ENCODE data around the gene GRN. TPM values are rescaled to one million over a fixed set of nuclear protein-coding genes. Genes with fewer than 3 reads are reported as not detected.

The GRN gene
- total RNA-seq, 6 donors from 2014 or later, result 439 to 1,887 (median 1,220) TPM

GRCh38 chr17:44359006-44359405 is 13.9 kb downstream of the GRN start:
- Histone ChIP-seq H3K9me3 (no peaks in the 10 kb centered on the region), H3K27ac (no peak overlapping the region), H3K27me3 (peaks cover 0 to 9% (median 3%) of the 10 kb centered on the region in 4 donors), H3K36me3 (no peaks in the 10 kb centered on the region), H3K4me3 (no peak overlapping the region), H3K4me1 (peaks cover 11 to 30% (median 18%) of the 10 kb centered on the region in 4 donors)
- TF ChIP-seq POLR2A (IDR thresholded peaks at IDR 0.05) (no peak), EP300 (IDR thresholded peaks at IDR 0.05) (no peak), CTCF (IDR thresholded peaks at IDR 0.05) (no peak), POLR2AphosphoS5 (IDR thresholded peaks at IDR 0.05) (no peak)
- DNase-seq (no peak), ATAC-seq (ENCODE audit: low FRiP score in 2 of 2) (no peak)
- 67 to 77% methylated on average over 6 of the region's 6 CpGs for WGBS, 2 donors

DNA sequence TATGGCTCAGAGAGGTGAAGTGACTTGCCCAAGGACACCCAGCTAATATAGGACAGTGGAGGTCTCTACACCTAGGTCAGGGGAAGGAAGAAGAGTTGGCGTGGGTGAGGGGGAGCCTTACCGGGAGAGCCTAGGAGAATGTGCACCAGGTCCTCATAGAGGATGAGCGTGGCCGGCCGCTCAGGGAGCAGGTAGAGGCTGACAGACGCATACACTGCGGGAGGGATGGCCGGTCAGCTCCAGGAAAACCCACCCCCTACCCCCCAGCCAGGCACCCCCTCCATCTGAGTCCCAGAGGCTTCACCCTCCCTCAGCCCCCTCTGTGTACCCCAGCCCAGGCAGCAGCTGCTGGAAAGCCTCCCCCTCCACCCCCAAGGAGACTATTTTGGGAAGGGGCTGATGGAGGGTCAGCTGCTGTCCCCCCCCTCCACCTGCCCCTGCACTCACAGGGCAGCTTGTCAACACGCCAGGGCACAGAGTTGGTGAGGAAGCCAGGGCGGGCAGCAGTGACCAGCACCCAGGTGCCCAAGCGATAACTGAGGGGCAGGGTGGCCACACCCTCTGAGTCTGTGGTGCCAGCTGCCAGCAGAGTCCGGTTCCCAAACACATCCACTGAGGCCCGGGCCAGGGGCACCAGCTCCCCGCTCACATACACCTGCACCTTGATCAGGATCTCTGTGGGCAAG is 14.5 kb downstream of the GRN start:
- peaks cover 11 to 29% (median 20%) of the 10 kb centered on the region in 4 donors for H3K4me1 ChIP-seq
- no peaks in the 10 kb centered on the region for H3K9me3 ChIP-seq
- no peak for TF ChIP-seq CTCF (IDR thresholded peaks at IDR 0.05)
- TF ChIP-seq EP300 (IDR thresholded peaks at IDR 0.05), result no peak
- TF ChIP-seq POLR2A (IDR thresholded peaks at IDR 0.05), result no peak
- TF ChIP-seq POLR2AphosphoS5 (IDR thresholded peaks at IDR 0.05), result no peak
- H3K36me3 ChIP-seq, result no peaks in the 10 kb centered on the region
- ATAC-seq (ENCODE audit: low FRiP score in 2 of 2) (no peak), DNase-seq (no peak)
- WGBS, 2 donors, result 93 to 98% methylated on average over 9 to 13 of the region's 14 CpGs
- no peak overlapping the region for H3K4me3 ChIP-seq
- H3K27ac ChIP-seq, result no peak overlapping the region
- H3K27me3 ChIP-seq, result peaks cover 0 to 9% (median 3%) of the 10 kb centered on the region in 4 donors

GRCh38 chr17:44360144-44360533 is 15.0 kb downstream of the GRN start:
- Histone ChIP-seq H3K9me3 (no peaks in the 10 kb centered on the region), H3K4me3 (no peak overlapping the region), H3K27me3 (peaks cover 0 to 9% (median 3%) of the 10 kb centered on the region in 4 donors), H3K27ac (no peak overlapping the region), H3K4me1 (peaks cover 11 to 28% (median 20%) of the 10 kb centered on the region in 4 donors), H3K36me3 (no peaks in the 10 kb centered on the region)
- 60 to 67% methylated on average over 6 of the region's 6 CpGs for WGBS, 2 donors
- TF ChIP-seq CTCF (IDR thresholded peaks at IDR 0.05), result no peak
- no peak for TF ChIP-seq POLR2AphosphoS5 (IDR thresholded peaks at IDR 0.05)
- no peak for TF ChIP-seq EP300 (IDR thresholded peaks at IDR 0.05)
- no peak for TF ChIP-seq POLR2A (IDR thresholded peaks at IDR 0.05)
- DNase-seq (no peak), ATAC-seq (ENCODE audit: low FRiP score in 2 of 2) (no peak)

DNA sequence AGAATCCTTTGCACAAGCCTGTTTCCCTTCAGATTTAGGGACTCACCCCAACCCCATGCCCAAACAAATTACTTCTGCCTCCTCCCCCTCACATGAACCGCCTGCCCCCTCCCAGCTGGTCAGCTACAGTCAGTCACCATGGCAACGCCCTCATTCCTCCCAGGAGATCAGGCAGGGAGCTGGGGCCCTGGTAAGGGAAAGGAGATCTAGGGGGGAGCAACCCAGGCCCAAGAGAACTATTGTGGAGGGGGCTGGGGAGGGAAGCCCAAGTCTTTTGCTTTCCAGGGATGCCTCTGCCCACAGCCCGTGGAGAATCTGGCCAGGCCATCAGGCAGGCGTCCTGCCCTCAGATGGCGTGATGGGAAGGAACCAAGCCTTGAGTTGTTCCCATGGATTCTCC is 15.7 kb downstream of the GRN start:
- H3K4me3 ChIP-seq, result no peak overlapping the region
- TF ChIP-seq EP300 (IDR thresholded peaks at IDR 0.05) (no peak), CTCF (IDR thresholded peaks at IDR 0.05) (no peak), POLR2A (IDR thresholded peaks at IDR 0.05) (no peak), POLR2AphosphoS5 (IDR thresholded peaks at IDR 0.05) (no peak)
- no peak for ATAC-seq (ENCODE audit: low FRiP score in 2 of 2)
- no peak overlapping the region for H3K27ac ChIP-seq
- peaks cover 0 to 9% (median 3%) of the 10 kb centered on the region in 4 donors for H3K27me3 ChIP-seq
- H3K36me3 ChIP-seq, result no peaks in the 10 kb centered on the region
- H3K9me3 ChIP-seq, result no peaks in the 10 kb centered on the region
- WGBS, 2 donors, result 73 to 82% methylated on average over 5 of the region's 5 CpGs
- DNase-seq, result no peak
- peaks cover 15 to 28% (median 20%) of the 10 kb centered on the region in 4 donors for H3K4me1 ChIP-seq
